ENCODE data around the gene PCNX4.

PCNX4 gene

DNA sequence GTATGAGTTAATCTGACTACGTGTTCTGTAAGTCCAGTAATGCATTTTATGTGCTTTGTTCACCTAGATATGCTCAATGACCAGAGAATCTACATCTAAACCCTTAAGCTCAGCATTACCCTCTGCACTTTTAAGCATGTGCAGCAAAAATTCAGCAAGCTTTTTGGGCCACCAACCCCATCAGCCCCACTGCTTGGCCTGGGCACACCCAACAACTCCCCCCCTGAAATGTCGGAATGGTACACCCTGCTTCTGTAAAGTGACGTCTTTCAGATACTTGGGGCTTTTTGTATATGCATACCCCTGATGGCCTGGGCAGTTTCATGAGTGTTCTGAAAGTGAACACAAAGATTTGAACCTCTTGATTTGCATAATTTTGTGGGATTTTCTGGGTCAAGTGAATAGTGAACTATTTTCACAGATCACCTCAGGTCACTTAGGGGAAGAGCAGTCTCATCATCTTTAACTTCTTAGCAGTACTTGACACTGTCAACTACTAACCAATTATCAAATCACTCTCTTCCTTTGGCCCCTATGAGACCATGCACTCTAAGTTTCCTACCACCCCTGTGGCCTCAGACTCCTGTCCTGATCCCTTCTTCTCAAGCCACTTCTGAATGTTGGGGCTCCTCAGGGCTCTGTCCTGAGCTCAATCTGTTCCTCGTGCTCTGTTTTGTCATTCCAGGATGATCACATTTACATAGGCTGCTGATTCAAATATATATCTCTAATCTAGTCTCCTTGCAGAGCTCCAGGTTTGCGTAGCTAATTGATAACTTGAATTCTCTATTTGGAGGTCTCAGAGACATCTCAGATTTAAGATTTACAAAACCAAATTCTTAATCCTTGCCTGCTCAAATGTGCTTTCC lies 121.0 kb downstream of the PCNX4 start:
- DNase-seq, result no peak

DNA sequence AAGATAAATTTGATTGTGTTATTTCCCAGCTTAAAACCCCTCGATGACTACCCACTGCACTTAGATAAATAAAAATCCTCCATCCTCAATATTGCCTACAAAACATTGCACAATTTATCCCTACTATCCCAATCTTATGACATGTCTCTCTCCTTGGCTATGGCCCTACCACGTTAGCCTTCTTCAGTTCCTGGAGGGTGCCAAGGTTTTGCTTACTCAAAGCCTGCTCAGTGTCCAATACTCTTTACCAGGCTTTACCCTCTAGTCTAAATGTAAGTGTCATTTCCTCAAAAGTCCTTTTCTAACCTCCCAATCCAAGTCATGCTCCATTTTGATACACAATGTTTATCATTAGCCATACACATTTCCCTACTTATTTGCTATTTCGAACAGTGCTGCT lies 122.3 kb downstream of the PCNX4 start:
- no peak for DNase-seq

DNA sequence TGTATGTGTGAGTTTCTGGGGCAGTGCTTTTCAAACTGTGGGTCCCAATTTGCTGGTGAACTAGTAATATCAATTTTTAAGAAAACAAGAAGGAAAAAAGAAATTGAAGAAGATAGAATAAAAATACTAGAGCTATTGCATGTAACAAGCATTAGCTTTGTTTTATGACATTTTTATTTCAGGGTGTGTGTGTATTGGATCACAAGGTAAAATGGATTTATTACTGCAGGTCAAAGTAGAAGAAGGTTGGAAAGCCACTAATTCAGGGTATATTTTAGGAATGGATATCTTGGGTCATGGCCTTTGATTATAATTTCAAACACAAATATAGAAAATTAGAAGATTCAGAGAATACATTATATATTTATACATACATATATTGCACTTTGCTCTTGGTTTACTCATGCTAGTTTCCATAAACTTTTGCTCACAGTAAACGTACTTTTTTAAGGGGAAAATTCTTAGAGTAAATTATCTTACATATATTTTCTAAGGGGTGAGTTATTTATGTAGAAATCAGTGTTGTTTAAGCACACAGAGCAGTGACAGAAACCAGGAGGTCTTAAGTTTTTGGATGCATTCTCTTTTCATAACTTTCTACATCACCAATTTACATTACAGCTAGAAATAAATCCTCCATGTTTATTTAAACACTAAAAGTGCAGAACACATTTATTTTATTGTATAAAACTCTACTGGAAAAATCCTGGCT lies 122.8 kb downstream of the PCNX4 start:
- no peak for DNase-seq

DNA sequence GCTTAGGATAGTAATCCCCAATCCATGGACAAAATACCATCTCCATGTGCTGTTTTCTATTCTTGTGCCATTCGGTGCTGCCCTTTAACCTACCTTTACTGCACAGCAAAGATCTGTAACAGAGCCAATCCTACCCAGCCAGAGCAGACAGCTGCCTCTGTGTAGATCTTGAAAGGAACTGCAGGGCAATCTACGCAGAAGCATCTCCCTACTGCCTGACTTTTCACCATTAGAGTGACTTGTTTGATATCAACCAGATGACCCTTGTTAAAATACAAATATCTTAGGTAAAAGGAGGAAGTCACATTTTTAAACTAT lies 123.4 kb downstream of the PCNX4 start:
- DNase-seq, result no peak

DNA sequence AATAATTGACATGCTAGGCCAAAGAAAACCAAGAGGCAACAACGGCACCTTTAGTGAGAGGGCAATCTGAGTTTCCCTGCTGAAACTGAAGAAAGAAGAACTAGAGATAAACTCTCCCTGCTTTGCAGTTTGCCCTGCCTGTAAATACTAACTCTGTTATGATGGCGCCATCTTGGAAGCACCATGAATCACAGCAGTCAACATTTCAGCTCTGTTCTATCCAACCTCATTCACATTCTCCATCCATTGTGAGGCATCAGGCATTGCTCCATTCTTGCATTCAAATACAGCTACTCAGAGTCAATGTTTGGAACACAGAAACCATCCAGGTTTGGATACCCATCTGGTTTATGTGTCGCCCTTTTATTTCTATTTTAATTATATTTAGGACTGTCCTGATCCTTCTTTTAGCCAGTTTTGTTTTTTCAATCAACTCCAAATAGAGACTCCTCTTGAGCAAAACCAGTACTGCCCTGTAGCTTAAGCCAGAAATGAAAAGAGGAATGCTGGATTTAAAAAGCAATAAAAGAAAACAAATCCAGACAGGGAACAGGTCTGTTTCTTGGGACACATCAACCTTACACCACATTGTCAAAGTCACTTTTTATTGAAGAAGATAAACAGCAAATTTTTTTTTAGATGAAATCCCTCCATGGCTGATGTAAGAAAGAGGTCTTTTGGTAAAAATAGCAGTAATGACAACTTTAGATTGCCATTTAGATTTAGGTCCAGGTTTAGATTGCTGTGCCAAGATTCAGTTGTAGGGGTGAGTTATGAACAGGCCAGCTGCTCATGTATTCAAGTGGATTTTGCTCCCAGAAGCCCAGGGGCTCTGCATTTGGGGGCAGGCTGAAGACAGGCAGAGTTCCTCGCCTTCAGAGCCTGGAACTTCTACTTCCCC lies 124.0 kb downstream of the PCNX4 start:
- no peak for DNase-seq

DNA sequence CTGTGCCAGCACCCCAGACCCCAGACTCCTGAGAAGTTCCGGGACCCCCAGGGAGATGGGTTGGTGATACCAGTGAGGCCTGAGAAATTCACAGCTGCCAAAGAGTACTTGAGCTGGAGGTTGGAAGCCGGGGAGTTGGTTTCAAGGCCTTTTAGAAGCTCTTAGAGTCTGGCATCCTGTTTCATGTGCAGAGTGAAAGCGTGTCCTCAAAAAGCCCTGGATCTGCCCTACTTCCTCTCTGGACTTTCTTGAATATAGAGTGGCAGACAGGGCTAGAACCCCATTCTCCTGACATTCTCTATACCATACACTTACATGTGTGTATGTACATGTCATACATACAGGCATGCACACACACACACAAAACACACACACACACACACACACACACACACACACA lies 126.0 kb downstream of the PCNX4 start:
- DNase-seq, result no peak
